Endothelial cell of umbilical vein (primary cell): Measurements from ENCODE around the gene GRWD1. TPM values are rescaled to one million over a fixed set of nuclear protein-coding genes. Genes with fewer than 3 reads are reported as not detected.

Experiments
- BruUV-seq: library from RNA; stranded (reverse); fragments of 400-500 nt; replicated peaks from 2 replicates; lab custom pipeline; 2021; lab: Mats Ljungman, UMichigan
- CTCF ChIA-PET: fragments of 300-600, 350-600 bp; sonication (Branson Sonifier 250); formaldehyde crosslinking; loops from one replicate; lab custom pipeline; 2021; ENCODE audit warnings: antibody characterized with exemption, inconsistent platforms; lab: Charles Lee
- POLR2A ChIA-PET: fragments of 300-600, 350-600 bp; sonication (Branson Sonifier 250); formaldehyde crosslinking; loops from one replicate; lab custom pipeline; 2021; ENCODE audit warnings: antibody characterized with exemption, inconsistent platforms; lab: Charles Lee
- DNase-seq: peaks from one replicate; pipeline ENCODE4 v3.0.0-alpha.2; 2011; ENCODE audit warnings: low read depth, low spot score
- FAIRE-seq: peaks from 2 replicates; lab custom pipeline; 2011; peaks lifted over from hg19 to GRCh38; lab: Jason Lieb, UNC
- H2AFZ ChIP-seq: 2 replicates; pipeline ENCODE4 v1.6.0; 2012; ENCODE audit warnings: low read depth, low read length, control low read depth, inconsistent platforms
- H3K27ac ChIP-seq: 2 replicates; pipeline ENCODE4 v1.5.1; 2011; ENCODE audit warnings: low read depth, mild to moderate bottlenecking, control low read depth, low read length, moderate library complexity; ENCODE audit not compliant: insufficient read depth
- H3K27me3 ChIP-seq, 2 experiments: 2 replicates each; pipeline versions ENCODE4 v1.6.0 to v1.6.1; 2011; ENCODE audit warnings: low read length in 2 of 2, mixed read lengths in 1 of 2; ENCODE audit not compliant: control insufficient read depth in 2 of 2, insufficient read depth in 2 of 2
- H3K36me3 ChIP-seq, 2 experiments: 2 replicates in 1 of 2; 3 replicates in 1 of 2; pipeline ENCODE4 v1.5.1; 2011; ENCODE audit warnings: low read length in 2 of 2, mild to moderate bottlenecking in 1 of 2, moderate library complexity in 1 of 2; ENCODE audit not compliant: control insufficient read depth in 2 of 2, insufficient read depth in 2 of 2; ENCODE audit errors: extremely low read depth in 1 of 2
- H3K4me1 ChIP-seq: 3 replicates; pipeline ENCODE4 v1.5.1; 2011; ENCODE audit warnings: mild to moderate bottlenecking, low read length; ENCODE audit not compliant: control insufficient read depth, insufficient read depth; ENCODE audit errors: extremely low read depth
- H3K4me2 ChIP-seq: 2 replicates; pipeline ENCODE4 v1.6.1; 2011; ENCODE audit warnings: low read length, control low read depth, mixed read lengths; ENCODE audit not compliant: insufficient read depth
- H3K4me3 ChIP-seq, 3 experiments: fragments of 200-600 bp in 1 of 3; sonication (generic), shearing (Covaris generic) in 1 of 3; replicated peaks in 1 of 3; 2 replicates each; pipeline ENCODE4 v1.5.1; 2011 to 2016; ENCODE audit warnings: control low read depth in 3 of 3, low read length in 3 of 3, mild to moderate bottlenecking in 2 of 3, inconsistent platforms in 1 of 3, low read depth in 1 of 3, moderate library complexity in 1 of 3; ENCODE audit not compliant: insufficient read depth in 1 of 3
- H3K79me2 ChIP-seq: 2 replicates; pipeline ENCODE4 v1.6.0; 2012; ENCODE audit warnings: low read length, inconsistent platforms; ENCODE audit not compliant: control insufficient read depth, insufficient read depth
- H3K9ac ChIP-seq: replicated peaks from 2 replicates; pipeline ENCODE3; 2011; ENCODE audit warnings: low read length, control low read depth; ENCODE audit not compliant: insufficient read depth; ENCODE audit errors: extremely low read depth
- H3K9me1 ChIP-seq: replicated peaks from 3 replicates; pipeline ENCODE4 v1.6.0; 2011; ENCODE audit warnings: mild to moderate bottlenecking, low read length; ENCODE audit not compliant: control insufficient read depth, insufficient read depth; ENCODE audit errors: extremely low read depth
- H3K9me3 ChIP-seq: replicated peaks from 2 replicates; pipeline ENCODE4 v1.5.1; 2012; ENCODE audit warnings: low read length, inconsistent platforms; ENCODE audit not compliant: control insufficient read depth, insufficient read depth
- H4K20me1 ChIP-seq: replicated peaks from 2 replicates; pipeline ENCODE3; 2011; ENCODE audit warnings: mild to moderate bottlenecking, low read length; ENCODE audit not compliant: control insufficient read depth, insufficient read depth; ENCODE audit errors: extremely low read depth
- CTCF ChIP-seq, 2 donors: IDR thresholded peaks; 1 replicate in 1 of 2; 2 replicates in 1 of 2; pipeline ENCODE4 v1.5.1; 2011; ENCODE audit warnings: low read length in 2 of 2, mild to moderate bottlenecking in 2 of 2, moderate library complexity in 2 of 2, control low read depth in 1 of 2, inconsistent platforms in 1 of 2, low read depth in 1 of 2; ENCODE audit not compliant: insufficient read depth in 1 of 2; ENCODE audit errors: extremely low read depth in 1 of 2
- EZH2 ChIP-seq: IDR thresholded peaks from 2 replicates; pipeline ENCODE4 v1.6.1; 2012; ENCODE audit warnings: borderline replicate concordance, low read depth, mild to moderate bottlenecking, moderate library complexity, low read length, inconsistent platforms; ENCODE audit not compliant: severe bottlenecking
- FOS ChIP-seq: IDR thresholded peaks from 2 replicates; pipeline ENCODE4 v1.6.1; 2011; ENCODE audit warnings: mild to moderate bottlenecking, low read length, moderate library complexity, borderline replicate concordance; ENCODE audit not compliant: insufficient read depth
- GATA2 ChIP-seq: IDR thresholded peaks from 2 replicates; pipeline ENCODE4 v1.7.0; 2011; ENCODE audit warnings: low read depth, mild to moderate bottlenecking, moderate library complexity, mixed read lengths, low read length; ENCODE audit not compliant: insufficient read length, insufficient read depth
- JUN ChIP-seq: IDR thresholded peaks from 2 replicates; pipeline ENCODE4 v1.6.1; 2011; ENCODE audit warnings: borderline replicate concordance, low read depth; ENCODE audit not compliant: insufficient read length, insufficient read depth
- MAX ChIP-seq: IDR thresholded peaks from 2 replicates; pipeline ENCODE4 v1.6.1; 2011; ENCODE audit not compliant: insufficient read depth, insufficient read length
- MYC ChIP-seq: IDR thresholded peaks from one replicate; pipeline ENCODE4 v1.6.1; 2011; ENCODE audit warnings: mild to moderate bottlenecking, low read depth, low read length
- POLR2A ChIP-seq: IDR thresholded peaks from 2 replicates; pipeline ENCODE4 v1.6.1; 2012; ENCODE audit warnings: low read depth, mild to moderate bottlenecking, control low read depth, low read length
- POLR2AphosphoS5 ChIP-seq: IDR thresholded peaks from 2 replicates; pipeline ENCODE4 v1.6.1; 2012; ENCODE audit warnings: low read depth, mild to moderate bottlenecking, control low read depth, low read length, moderate library complexity; ENCODE audit not compliant: insufficient read depth
- dilution Hi-C: fragments of 300-500 bp; cut with MboI; formaldehyde crosslinking; loops from one replicate; pipeline ENCODE4 v1.15.0; 2019; ENCODE audit warnings: low sequenced_read_pairs; ENCODE audit not compliant: extremely low pct_ligation_motif_present
- intact Hi-C: fragments of 100-400 bp; cut with micrococcal nuclease; formaldehyde crosslinking; loops from one replicate; pipeline ENCODE4 v1.10.0; 2022
- polyA plus RNA-seq, 4 experiments: library from polyadenylated mRNA; depleted of rRNA in 3 of 4; stranded (reverse) in 3 of 4; unstranded in 1 of 4; fragments of >200 nt; gene quantifications; 2 replicates each; pipeline versions ENCODE4 v1.2.1 to v1.2.3, GENCODE V29; 2011 to 2012; ENCODE audit warnings: missing spikeins in 1 of 4
- total RNA-seq: library from RNA; stranded (reverse); gene quantifications from 2 replicates; pipeline ENCODE4 v1.2.3, GENCODE V29; 2021

GRWD1 gene
- total and polyA plus RNA-seq, 2 donors (not counting 3 experiments of a cell fraction or from before 2014, with no cell fraction given) = 26.3 to 52.7 TPM

- Histone ChIP-seq H3K4me1 (peaks cover 8% of the 10 kb centered on the region), H3K4me3 (no peak overlapping the region), H3K36me3 (peaks cover 25 to 69% of the 10 kb centered on the region in 2 experiments), H3K27me3 (no peaks in the 10 kb centered on the region), H3K4me2 (no peak overlapping the region), H2AFZ (no peak overlapping the region), H3K9me1 (no peaks in the 10 kb centered on the region), H3K9me3 (no peaks in the 10 kb centered on the region), H4K20me1 (no peaks in the 10 kb centered on the region), H3K9ac (no peak overlapping the region), H3K27ac (no peak overlapping the region), H3K79me2 (peaks cover 22% of the 10 kb centered on the region)
- FAIRE-seq (no peak), DNase-seq (no peak)
- BruUV-seq = no TSS peak
- ChIA-PET CTCF (interaction anchor here (1.3 to 1.4 kb wide), 2 partner anchors 83 to 115 kb away, joined by 3 read pairs; partner anchors contain the start of gene KDELR1), POLR2A (no interaction called here)
- intact Hi-C loops (no loop called here), dilution Hi-C loops (no loop called here)
- TF ChIP-seq POLR2A = no peak
- no peak for TF ChIP-seq CTCF (IDR thresholded peaks at IDR 0.05; ENCODE audit: extremely low read depth in 1 of 2, insufficient read depth in 1 of 2, low read depth in 1 of 2, low read length in 2 of 2)
- no peak for TF ChIP-seq POLR2AphosphoS5
- no peak for TF ChIP-seq FOS
- no peak for TF ChIP-seq JUN
- TF ChIP-seq GATA2 = no peak
- no peak for TF ChIP-seq MYC
- TF ChIP-seq EZH2 = no peak
- TF ChIP-seq MAX = no peak
Measured at GRCh38 chr19:48474084-48474592, 28.4 kb downstream of the GRWD1 start.
